Retinal pigment epithelial cell (primary cell): ENCODE results near the gene LNPEP.

Experiments
- DNase-seq: peaks from one replicate; pipeline ENCODE4 v3.0.0-alpha.2; 2010; ENCODE audit warnings: low read depth
- H3K4me3 ChIP-seq: 2 replicates; pipeline ENCODE4 v1.5.1; 2011; ENCODE audit warnings: mild to moderate bottlenecking, low read length, control low read depth, moderate library complexity
- TF ChIP-seq, protein P1 (sequence below): conservative IDR thresholded peaks from 2 replicates; pipeline ENCODE4 v1.5.1; 2011; ENCODE audit warnings: low read depth, low read length, control low read depth, inconsistent platforms

The LNPEP gene

DNA sequence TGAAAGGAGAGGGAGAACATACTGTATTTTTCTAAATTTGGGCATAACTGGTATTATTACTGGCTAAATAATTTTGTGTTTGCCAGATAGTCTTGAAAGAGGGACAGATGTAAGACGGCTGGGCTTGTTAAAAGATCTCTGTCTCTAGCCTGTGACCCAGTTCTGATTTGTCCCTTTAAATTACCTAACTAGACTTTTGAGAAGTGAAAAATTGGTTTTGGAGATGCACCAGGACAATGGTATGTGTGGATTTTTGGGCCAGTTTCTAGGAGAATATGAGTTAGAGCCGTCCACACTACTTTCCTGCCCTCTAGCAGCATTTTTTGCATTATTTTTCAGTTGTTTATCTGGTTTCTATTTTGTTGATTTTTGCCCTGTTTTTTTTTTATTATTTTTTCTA is 33.5 kb downstream of the LNPEP start:
- no peak for DNase-seq
- TF ChIP-seq, protein P1, sequence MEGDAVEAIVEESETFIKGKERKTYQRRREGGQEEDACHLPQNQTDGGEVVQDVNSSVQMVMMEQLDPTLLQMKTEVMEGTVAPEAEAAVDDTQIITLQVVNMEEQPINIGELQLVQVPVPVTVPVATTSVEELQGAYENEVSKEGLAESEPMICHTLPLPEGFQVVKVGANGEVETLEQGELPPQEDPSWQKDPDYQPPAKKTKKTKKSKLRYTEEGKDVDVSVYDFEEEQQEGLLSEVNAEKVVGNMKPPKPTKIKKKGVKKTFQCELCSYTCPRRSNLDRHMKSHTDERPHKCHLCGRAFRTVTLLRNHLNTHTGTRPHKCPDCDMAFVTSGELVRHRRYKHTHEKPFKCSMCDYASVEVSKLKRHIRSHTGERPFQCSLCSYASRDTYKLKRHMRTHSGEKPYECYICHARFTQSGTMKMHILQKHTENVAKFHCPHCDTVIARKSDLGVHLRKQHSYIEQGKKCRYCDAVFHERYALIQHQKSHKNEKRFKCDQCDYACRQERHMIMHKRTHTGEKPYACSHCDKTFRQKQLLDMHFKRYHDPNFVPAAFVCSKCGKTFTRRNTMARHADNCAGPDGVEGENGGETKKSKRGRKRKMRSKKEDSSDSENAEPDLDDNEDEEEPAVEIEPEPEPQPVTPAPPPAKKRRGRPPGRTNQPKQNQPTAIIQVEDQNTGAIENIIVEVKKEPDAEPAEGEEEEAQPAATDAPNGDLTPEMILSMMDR: no peak
- H3K4me3 ChIP-seq: no peak overlapping the region

DNA sequence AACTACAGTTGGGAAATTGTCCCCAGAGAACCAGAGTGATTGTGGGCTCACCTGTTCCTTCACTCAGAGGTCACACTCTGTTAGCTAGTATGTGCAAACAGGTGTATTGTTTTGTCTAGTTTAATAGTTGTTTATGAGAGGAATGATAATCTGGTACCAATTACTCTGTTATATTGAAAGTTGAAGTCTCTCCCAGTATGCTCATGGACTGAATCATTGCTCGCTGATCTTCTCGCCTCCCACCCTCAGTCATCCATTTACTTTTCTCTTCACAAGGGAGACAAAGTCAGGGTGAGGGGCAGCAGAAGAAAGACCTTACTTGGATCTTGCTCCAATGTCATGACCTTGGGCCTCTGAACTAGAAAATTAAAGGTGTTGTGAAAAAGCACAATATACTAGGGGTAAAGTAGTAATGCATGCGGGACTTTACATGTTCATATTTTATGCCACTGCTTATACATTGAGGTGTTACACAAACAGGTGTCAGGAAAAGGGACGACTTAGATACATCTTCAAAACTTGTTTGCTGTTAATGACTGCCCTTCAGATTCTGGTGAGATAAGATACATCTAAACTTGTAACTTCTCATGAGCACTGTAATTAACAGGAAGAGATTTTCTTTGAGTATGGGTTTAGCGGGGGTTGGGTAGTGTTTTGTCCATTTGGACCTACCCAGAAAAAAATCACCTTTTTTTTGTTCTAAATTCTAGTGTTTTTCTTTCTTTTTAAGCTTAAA is 36.9 kb downstream of the LNPEP start:
- H3K4me3 ChIP-seq: no peak overlapping the region
- no peak for DNase-seq
- TF ChIP-seq, protein P1: no peak

DNA sequence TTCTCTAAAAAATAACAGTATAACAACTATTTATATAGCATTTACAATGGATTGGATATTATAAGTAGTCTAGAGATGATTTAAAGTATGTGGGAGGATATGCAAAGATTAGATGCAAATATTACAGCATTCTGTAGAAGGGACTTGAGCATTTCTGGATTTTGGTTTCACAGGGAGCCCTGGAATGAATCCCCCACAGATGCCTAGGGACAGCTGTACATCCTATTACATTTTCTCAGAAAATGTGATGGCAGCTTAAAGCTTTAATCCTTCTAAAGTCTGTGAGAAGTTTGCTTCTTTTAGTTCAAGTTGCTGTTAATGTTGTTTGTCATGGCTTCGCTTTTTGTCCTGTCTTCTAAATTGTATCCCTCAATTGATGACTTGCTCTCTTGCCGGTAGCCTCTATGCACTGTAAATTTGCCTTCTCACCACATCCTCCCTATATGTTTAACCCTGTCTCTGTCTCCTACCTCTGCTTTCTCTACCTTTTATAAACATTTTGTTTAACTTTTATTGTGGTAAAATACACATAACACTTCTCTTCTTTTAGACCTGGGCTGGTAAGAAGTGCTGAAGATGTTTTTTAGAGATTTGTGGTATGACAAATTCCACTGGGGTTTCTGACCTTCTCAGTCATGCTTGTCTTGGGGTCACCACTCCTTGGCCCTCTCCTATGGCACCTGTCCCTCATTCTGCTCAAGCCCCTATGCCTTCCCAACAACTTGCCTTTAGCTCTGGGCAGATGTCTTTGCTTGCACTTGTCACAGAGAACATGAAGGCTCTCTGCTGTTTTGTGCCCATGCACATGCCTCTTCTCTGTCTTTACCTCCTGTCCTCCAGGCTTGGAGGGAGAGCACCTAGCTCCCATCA is 37.9 kb downstream of the LNPEP start:
- no peak overlapping the region for H3K4me3 ChIP-seq
- no peak for DNase-seq
- TF ChIP-seq, protein P1: no peak

DNA sequence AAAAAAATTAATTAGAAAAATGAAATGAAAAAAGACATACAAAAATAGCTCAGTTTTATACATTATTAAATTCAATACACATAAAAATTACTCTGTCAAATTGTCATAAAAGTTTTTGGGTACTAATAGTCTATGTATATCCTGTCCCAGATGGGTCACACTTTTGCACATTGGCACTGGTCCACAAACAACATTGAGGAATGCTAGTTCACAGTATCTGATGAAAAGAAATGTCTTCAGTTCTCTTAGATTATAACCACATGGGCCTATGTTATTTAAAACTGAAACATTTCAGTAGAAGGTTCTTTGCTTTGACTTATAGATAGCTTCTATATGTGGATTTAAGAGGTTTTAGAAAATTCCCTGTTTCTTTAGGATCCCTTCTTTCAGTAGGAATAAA is 39.8 kb downstream of the LNPEP start:
- no peak overlapping the region for H3K4me3 ChIP-seq
- DNase-seq: no peak
- TF ChIP-seq, protein P1: no peak

DNA sequence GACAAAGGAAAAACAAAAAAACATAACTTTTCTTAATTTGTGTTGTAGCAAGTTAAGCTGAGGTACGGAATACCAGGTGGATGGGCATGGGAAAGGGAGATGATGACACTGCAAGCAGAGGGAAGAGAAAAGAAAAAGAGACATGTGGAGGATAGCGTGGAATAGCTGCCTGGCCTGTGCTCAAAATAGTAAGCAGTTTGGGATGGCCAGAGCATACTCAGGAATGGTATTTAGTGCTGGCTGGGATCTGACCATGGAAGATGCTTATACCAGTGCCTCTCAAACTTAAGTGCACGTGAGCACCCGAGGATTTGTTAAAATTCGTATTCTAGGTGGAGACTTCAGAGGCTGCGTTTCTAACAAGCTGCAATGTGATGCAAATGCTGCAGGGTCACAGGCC is 41.3 kb downstream of the LNPEP start:
- no peak for DNase-seq
- no peak overlapping the region for H3K4me3 ChIP-seq
- TF ChIP-seq, protein P1: no peak

DNA sequence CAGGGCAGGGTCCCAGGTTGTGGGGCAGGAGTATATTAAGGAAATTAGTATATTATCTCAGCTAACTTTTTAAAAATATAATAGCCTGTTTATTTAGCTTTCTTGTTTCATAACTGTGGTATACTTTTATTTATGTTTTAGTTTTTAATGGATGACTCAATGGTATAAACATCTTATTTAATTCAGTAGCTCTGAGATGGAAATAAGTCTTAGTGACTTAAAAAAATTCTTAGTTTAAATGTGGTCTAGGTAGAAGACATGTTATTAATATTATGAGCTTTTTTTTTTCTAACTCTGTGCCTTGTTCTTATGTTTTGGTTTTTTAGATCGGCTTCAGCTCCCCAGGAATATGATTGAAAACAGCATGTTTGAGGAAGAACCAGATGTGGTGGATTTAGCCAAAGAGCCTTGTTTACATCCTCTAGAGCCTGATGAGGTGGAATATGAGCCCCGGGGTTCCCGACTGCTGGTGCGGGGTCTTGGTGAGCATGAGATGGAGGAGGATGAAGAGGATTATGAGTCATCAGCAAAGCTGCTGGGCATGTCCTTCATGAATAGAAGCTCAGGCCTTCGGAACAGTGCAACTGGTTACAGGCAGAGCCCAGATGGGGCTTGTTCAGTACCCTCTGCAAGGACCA is 43.1 kb downstream of the LNPEP start:
- DNase-seq: peak; percentile 63
- no peak overlapping the region for H3K4me3 ChIP-seq
- TF ChIP-seq, protein P1: no peak
